ENCODE measurements around the gene TP53I11.

TP53I11 gene

DNA sequence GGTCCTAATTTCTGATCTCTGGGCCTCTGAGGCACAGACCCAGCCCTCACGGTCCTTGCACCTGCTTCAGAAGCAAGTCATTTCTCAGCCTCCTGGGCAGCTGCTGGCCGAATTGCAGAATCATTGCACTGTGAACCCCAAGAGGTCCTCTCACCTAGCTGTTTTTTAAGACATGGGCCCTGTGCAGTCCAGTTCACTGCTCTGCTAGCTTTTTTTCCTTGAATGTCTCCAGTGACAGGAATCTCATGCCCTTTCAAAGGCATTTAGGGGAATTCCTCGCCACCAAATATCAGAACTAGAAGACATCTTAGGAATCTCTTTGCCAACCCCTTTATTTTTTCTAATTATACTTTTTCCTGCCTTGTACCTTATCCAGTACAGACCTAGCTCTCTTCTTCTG lies 35.6 kb upstream of the TP53I11 start:
- DNase-seq (ENCODE audit: low read depth) = no peak
- H3K4me3 ChIP-seq (ENCODE audit: low read length) = no peak overlapping the region
- TF ChIP-seq, protein P1, sequence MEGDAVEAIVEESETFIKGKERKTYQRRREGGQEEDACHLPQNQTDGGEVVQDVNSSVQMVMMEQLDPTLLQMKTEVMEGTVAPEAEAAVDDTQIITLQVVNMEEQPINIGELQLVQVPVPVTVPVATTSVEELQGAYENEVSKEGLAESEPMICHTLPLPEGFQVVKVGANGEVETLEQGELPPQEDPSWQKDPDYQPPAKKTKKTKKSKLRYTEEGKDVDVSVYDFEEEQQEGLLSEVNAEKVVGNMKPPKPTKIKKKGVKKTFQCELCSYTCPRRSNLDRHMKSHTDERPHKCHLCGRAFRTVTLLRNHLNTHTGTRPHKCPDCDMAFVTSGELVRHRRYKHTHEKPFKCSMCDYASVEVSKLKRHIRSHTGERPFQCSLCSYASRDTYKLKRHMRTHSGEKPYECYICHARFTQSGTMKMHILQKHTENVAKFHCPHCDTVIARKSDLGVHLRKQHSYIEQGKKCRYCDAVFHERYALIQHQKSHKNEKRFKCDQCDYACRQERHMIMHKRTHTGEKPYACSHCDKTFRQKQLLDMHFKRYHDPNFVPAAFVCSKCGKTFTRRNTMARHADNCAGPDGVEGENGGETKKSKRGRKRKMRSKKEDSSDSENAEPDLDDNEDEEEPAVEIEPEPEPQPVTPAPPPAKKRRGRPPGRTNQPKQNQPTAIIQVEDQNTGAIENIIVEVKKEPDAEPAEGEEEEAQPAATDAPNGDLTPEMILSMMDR (conservative IDR thresholded peaks at IDR 0.05; ENCODE audit: low read depth, low read length) = no peak

DNA sequence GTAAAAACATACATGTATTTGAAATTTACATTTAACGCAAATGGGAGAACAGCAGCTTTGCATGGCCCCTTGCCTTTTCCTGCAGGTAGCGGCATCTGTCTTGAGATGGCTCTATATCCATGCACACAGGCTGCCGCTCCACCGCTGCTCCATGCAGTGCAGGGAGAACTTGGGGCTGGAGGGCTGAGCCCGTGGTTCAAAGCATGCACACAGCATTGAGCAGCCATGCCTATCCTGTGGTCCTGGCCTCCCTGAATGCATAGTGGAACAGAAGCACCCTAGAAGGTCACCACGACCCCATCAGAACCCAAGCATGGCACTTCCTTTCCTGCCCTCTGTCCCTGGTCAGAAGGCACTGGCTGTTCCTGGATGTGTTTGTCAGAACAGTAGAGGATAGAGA lies 35.0 kb upstream of the TP53I11 start:
- no peak overlapping the region for H3K4me3 ChIP-seq (ENCODE audit: low read length)
- TF ChIP-seq, protein P1 (conservative IDR thresholded peaks at IDR 0.05; ENCODE audit: low read depth, low read length) = no peak
- no peak for DNase-seq (ENCODE audit: low read depth)

DNA sequence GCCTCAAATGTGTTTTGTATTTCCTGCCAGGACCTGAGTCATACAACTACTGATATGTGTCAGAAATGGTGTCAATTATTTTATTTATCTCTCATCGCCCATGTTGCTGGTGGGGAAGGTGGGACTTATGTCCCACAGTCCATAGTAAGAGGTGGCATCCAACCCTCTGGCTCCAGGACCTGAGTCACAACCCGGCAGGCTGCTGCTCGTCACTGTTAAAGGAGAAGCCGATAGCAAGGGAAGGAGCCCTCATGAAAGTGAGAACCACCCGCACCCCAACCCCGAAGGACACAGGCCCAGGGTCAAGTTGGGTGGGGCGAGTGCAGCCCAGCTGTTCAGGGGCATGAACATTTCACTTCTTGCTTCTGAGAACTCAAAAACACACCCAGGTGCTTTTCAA lies 33.1 kb upstream of the TP53I11 start:
- TF ChIP-seq, protein P1 (conservative IDR thresholded peaks at IDR 0.05; ENCODE audit: low read depth, low read length) = no peak
- H3K4me3 ChIP-seq (ENCODE audit: low read length) = no peak overlapping the region
- no peak for DNase-seq (ENCODE audit: low read depth)

DNA sequence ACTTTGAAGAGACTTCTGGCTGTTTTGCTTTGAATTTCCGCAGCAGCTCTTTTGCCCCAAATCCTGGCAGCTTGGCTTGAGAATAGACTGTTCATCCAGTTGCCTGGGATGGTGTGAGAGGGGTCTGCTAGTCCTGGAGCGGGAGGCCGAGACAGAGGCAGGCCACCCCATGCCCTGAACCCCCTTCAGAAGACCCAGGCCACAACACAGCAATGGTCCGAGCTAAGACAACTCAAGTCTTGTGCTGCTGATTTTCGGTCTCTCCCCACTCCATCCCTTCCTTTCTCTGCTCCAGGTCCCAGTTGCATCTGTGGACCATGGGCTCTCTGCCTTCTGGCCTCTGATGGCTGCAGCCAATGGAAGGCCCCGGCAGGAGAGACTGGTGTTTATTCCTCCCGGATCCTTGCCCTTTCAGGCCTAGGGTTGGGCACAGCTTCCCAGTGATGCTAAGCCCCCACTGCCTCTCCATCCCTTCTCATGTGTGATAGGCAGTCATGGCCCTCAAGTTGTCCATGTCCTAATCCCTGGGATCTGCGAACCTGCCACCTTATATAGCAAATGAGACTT lies 31.9 kb upstream of the TP53I11 start:
- no peak overlapping the region for H3K4me3 ChIP-seq (ENCODE audit: low read length)
- TF ChIP-seq, protein P1 (conservative IDR thresholded peaks at IDR 0.05; ENCODE audit: low read depth, low read length) = no peak
- no peak for DNase-seq (ENCODE audit: low read depth)

DNA sequence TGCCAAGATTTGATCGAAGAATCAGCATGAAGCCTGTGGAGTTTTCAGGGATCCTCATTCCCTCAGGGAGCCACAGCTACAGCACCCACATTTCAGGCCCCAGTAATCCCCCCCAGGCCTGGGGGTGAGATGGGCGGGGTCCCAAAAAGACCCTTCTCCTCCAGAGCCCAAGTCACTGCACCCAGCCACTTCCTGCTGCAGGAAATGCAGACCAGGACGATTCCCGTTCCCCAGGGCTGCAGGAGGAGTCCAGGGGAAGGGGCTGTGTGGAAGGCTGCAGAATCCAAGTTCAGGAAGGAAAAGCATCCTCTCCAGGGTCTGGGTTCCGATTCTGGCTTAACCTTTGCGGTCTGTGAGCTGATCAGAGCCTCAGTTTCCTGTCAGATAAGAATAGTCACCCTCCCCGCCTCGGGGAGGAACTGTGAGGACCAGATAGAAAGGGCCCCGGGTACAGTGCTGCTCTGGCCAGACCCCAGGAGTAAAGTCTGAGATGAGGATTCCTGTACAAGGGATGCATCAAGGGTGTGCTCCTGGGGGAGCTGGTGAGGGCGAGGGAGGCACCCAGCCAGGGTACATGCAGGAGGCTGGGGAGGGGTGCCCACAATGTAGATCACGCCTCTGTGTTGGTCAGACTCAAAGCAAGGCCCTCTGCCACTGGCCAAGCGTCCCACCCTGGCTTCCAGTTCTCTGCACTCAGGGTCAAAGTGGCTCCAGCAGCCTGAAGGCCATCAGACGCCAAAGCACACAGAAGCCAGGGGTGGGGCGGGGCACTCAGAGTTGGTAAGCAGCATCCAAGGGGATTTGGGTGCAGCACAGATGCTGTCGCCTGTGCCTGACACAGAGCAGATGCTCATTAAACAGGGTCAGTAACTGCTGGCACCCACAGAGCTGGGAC lies 30.1 kb upstream of the TP53I11 start:
- TF ChIP-seq, protein P1 (conservative IDR thresholded peaks at IDR 0.05; ENCODE audit: low read depth, low read length) = no peak
- DNase-seq (ENCODE audit: low read depth) = no peak
- no peak overlapping the region for H3K4me3 ChIP-seq (ENCODE audit: low read length)

DNA sequence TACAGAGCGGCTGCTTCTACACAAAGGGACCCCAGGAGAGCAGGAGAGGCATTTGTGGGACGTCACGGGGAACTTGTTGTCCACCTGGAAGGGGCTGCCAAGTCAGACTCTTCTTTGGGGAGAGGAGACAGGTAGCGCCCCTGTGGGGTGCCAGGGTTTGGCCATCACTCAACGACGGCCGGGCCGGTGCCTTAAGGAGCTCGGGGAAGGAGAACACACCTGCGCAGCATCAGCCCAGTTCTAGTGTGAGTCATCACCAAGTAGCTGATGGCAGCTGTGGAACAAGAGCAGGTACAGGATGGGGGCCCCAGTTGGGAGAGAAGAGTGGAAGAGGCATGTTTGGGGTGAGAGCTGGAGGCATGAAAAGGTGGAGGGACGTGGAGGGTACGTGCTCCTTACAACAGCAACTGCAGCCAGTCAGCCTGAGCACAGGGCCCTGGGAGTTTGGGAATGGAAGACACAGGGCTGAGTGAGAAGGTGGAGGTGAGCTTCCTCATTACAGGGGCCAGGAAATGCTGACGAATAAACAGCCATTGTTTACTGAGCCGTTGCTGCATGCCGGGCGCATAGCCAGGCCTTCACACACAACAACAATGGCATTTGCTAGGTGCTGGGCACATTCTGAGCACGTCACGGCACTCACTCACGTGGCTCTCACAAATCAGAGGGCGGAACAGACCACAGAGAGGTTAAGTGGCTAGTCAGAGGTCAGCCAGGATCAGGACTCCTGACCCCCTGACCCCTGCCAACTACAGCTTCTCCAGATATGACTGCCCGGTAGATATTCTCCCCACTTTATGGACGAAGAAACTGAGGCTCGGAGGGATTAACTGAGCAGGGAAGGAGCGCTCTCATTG lies 29.1 kb upstream of the TP53I11 start:
- DNase-seq (ENCODE audit: low read depth) = peak; percentile 29
- TF ChIP-seq, protein P1 (conservative IDR thresholded peaks at IDR 0.05; ENCODE audit: low read depth, low read length) = no peak
- H3K4me3 ChIP-seq (ENCODE audit: low read length) = no peak overlapping the region

Data from retinal pigment epithelial cell (primary cell).